SK-N-SH (cell line): Measurements from ENCODE around the gene SLBP. TPM values are rescaled to one million over a fixed set of nuclear protein-coding genes. Genes with fewer than 3 reads are reported as not detected.

ENCODE experiments used
- CTCF ChIA-PET: fragments of 300-600, 350-600 bp; formaldehyde crosslinking; extraction: SDS; loops from one replicate; lab custom pipeline; 2021; lab: Yijun Ruan, JAX
- POLR2A ChIA-PET: fragments of 350-600 bp; sonication (Branson Sonifier 250); formaldehyde crosslinking; extraction: SDS; loops from one replicate; lab custom pipeline; 2020; ENCODE audit warnings: antibody characterized with exemption, inconsistent platforms; lab: Yijun Ruan, JAX
- DNase-seq: peaks from one replicate; pipeline ENCODE4 v3.0.0; 2012
- H2AFZ ChIP-seq: fragments of 200-600 bp; sonication (generic); 2 replicates; pipeline ENCODE4 v1.8.1; 2016; ENCODE audit warnings: antibody characterized with exemption, mild to moderate bottlenecking, low read depth
- H3F3A ChIP-seq: fragments of 200-600 bp; sonication (generic); replicated peaks from 2 replicates; pipeline ENCODE3; 2016; ENCODE audit warnings: antibody characterized with exemption, mild to moderate bottlenecking; ENCODE audit not compliant: insufficient read depth
- H3K27ac ChIP-seq, 2 experiments: fragments of 200-500 bp in 1 of 2; fragments of 200-600 bp in 1 of 2; sonication (Bioruptor generic) in 1 of 2; sonication (generic), shearing (Covaris generic) in 1 of 2; 2 replicates each; pipeline versions ENCODE4 v1.5.1 to v1.6.1; 2014 to 2016; ENCODE audit warnings: low read depth in 2 of 2, inconsistent platforms in 1 of 2, low read length in 1 of 2, mild to moderate bottlenecking in 1 of 2, mixed read lengths in 1 of 2
- H3K27me3 ChIP-seq: fragments of 200-600 bp; sonication (generic), shearing (Covaris generic); 2 replicates; pipeline ENCODE4 v1.6.1; 2016; ENCODE audit warnings: mixed run types; ENCODE audit not compliant: insufficient read depth
- H3K36me3 ChIP-seq, 2 experiments: fragments of 200-500 bp in 1 of 2; fragments of 200-600 bp in 1 of 2; sonication (Bioruptor generic) in 1 of 2; sonication (generic) in 1 of 2; replicated peaks in 1 of 2; 2 replicates each; pipeline versions ENCODE3 to v1.5.1; 2014 to 2016; ENCODE audit warnings: low read length in 1 of 2, mild to moderate bottlenecking in 1 of 2; ENCODE audit not compliant: insufficient read depth in 2 of 2, control insufficient read depth in 1 of 2
- H3K4me1 ChIP-seq, 2 experiments: fragments of 200-500 bp in 1 of 2; fragments of 200-600 bp in 1 of 2; sonication (Bioruptor generic) in 1 of 2; sonication (generic), shearing (Covaris generic) in 1 of 2; 2 replicates each; pipeline versions ENCODE4 v1.5.1 to v1.6.1; 2014 to 2016; ENCODE audit warnings: low read depth in 1 of 2, low read length in 1 of 2, mixed run types in 1 of 2; ENCODE audit not compliant: insufficient read depth in 2 of 2, control insufficient read depth in 1 of 2
- H3K4me2 ChIP-seq: fragments of 200-600 bp; sonication (generic), shearing (Covaris generic); 2 replicates; pipeline ENCODE4 v1.6.1; 2017; ENCODE audit warnings: mixed run types
- H3K4me3 ChIP-seq, 2 experiments: fragments of 200-500 bp in 1 of 2; fragments of 200-600 bp in 1 of 2; sonication (Bioruptor generic) in 1 of 2; sonication (generic), shearing (Covaris generic) in 1 of 2; 2 replicates each; pipeline versions ENCODE4 v1.5.1 to v1.8.1; 2014 to 2016; ENCODE audit warnings: low read depth in 2 of 2, inconsistent platforms in 1 of 2, low read length in 1 of 2, mild to moderate bottlenecking in 1 of 2, mixed read lengths in 1 of 2, moderate library complexity in 1 of 2
- H3K79me2 ChIP-seq: fragments of 200-600 bp; sonication (generic); 2 replicates; pipeline ENCODE4 v1.8.1; 2017; ENCODE audit warnings: mild to moderate bottlenecking; ENCODE audit not compliant: insufficient read depth
- H3K9ac ChIP-seq: fragments of 200-600 bp; sonication (generic); 2 replicates; pipeline ENCODE4 v1.6.1; 2017; ENCODE audit warnings: mixed run types
- H3K9me2 ChIP-seq: fragments of 200-600 bp; sonication (generic); 2 replicates; pipeline ENCODE4 v1.6.1; 2017; ENCODE audit warnings: mixed run types
- H3K9me3 ChIP-seq: fragments of 200-600 bp; sonication (generic); 2 replicates; pipeline ENCODE4 v1.6.1; 2017; ENCODE audit warnings: mixed run types, mild to moderate bottlenecking, moderate library complexity
- H4K20me1 ChIP-seq: fragments of 200-600 bp; sonication (generic); 2 replicates; pipeline ENCODE4 v1.6.1; 2017; ENCODE audit warnings: mild to moderate bottlenecking, mixed run types; ENCODE audit not compliant: insufficient read depth
- CHD2 ChIP-seq: fragments of 150-350 bp; IDR thresholded peaks from 2 replicates; pipeline ENCODE4 v1.6.1; 2018; ENCODE audit warnings: low read length; ENCODE audit not compliant: partially characterized antibody
- ELF1 ChIP-seq: IDR thresholded peaks from 2 replicates; pipeline ENCODE4 v1.4.0; 2012
- EP300 ChIP-seq, 2 experiments: IDR thresholded peaks; 2 replicates each; pipeline versions ENCODE4 v1.4.0 to v1.6.1; 2012; ENCODE audit warnings: borderline replicate concordance in 1 of 2, low read depth in 1 of 2, low read length in 1 of 2
- FOXM1 ChIP-seq: IDR thresholded peaks from 2 replicates; pipeline ENCODE4 v1.4.0; 2012; ENCODE audit warnings: low read depth, mild to moderate bottlenecking
- GATA2 ChIP-seq: sonication (generic); formaldehyde crosslinking; IDR thresholded peaks from 2 replicates; pipeline ENCODE4 v1.5.0; 2020; ENCODE audit warnings: mild to moderate bottlenecking, missing genetic modification reagents
- IRF3 ChIP-seq: fragments of 150-350 bp; IDR thresholded peaks from 2 replicates; pipeline ENCODE4 v1.6.1; 2016; ENCODE audit warnings: mild to moderate bottlenecking, low read depth, low read length
- JUND ChIP-seq: IDR thresholded peaks from 2 replicates; pipeline ENCODE4 v1.4.0; 2012
- MEF2A ChIP-seq: IDR thresholded peaks from 2 replicates; pipeline ENCODE4 v1.4.0; 2012; ENCODE audit warnings: low read depth, borderline replicate concordance
- NFIC ChIP-seq: IDR thresholded peaks from 2 replicates; pipeline ENCODE4 v1.4.0; 2012; ENCODE audit warnings: borderline replicate concordance
- PBX3 ChIP-seq: IDR thresholded peaks from 2 replicates; pipeline ENCODE4; 2012
- POLR2AphosphoS5 ChIP-seq: IDR thresholded peaks from 2 replicates; pipeline ENCODE4 v1.6.1; 2012; ENCODE audit warnings: low read depth, low read length
- REST ChIP-seq: IDR thresholded peaks from 2 replicates; pipeline ENCODE4 v1.6.1; 2012; ENCODE audit warnings: mild to moderate bottlenecking, low read depth, low read length, moderate library complexity
- RFX5 ChIP-seq: IDR thresholded peaks from 2 replicates; pipeline ENCODE4 v1.6.1; 2012; ENCODE audit warnings: mild to moderate bottlenecking, improper control_type of control experiment, low read length
- SIN3A ChIP-seq: IDR thresholded peaks from 2 replicates; pipeline ENCODE4 v1.6.1; 2012; ENCODE audit warnings: low read depth, mild to moderate bottlenecking, low read length, moderate library complexity, borderline replicate concordance
- SMC3 ChIP-seq: IDR thresholded peaks from 2 replicates; pipeline ENCODE4 v1.6.1; 2012; ENCODE audit warnings: low read depth, low read length, improper control_type of control experiment
- TCF12 ChIP-seq: IDR thresholded peaks from 2 replicates; pipeline ENCODE4 v1.4.0; 2012
- TEAD4 ChIP-seq: IDR thresholded peaks from 2 replicates; pipeline ENCODE4 v1.4.0; 2012; ENCODE audit warnings: mild to moderate bottlenecking, borderline replicate concordance; ENCODE audit not compliant: insufficient read depth
- WGBS: methylation state at CpG from one replicate; pipeline ENCODE4 v1.1.6; 2017; ENCODE audit warnings: low lambda C conversion rate; 5-methylcytosine and 5-hydroxymethylcytosine counted together
- polyA plus RNA-seq, 3 experiments: library from polyadenylated mRNA; depleted of rRNA; stranded (reverse); fragments of >200 nt; gene quantifications; 2 replicates each; pipeline ENCODE4 v1.2.3, GENCODE V29; 2012

SLBP gene
- polyA plus RNA-seq, 1 of the 3 experiments (the other 2 are of a cell fraction) = 51.5 TPM

- Histone ChIP-seq H4K20me1 (peaks cover under 1% of the 10 kb centered on the region; the same call in 1 of the 2 replicates), H3K4me3 (peak overlapping the region; percentile 64 to 69), H3K9me2 (no peaks in the 10 kb centered on the region)
- TF ChIP-seq JUND = no peak
- TF ChIP-seq GATA2 = no peak
- no peak for TF ChIP-seq TEAD4
- TF ChIP-seq TCF12 = no peak
- no peak for TF ChIP-seq MEF2A
- TF ChIP-seq ELF1 = no peak
- TF ChIP-seq REST = no peak
- no peak for TF ChIP-seq IRF3
- TF ChIP-seq PBX3 = no peak
- no peak for TF ChIP-seq SIN3A
- TF ChIP-seq FOXM1 = no peak
- no peak for TF ChIP-seq CHD2
- TF ChIP-seq RFX5 = no peak
- TF ChIP-seq NFIC = no peak
- no peak for TF ChIP-seq SMC3
- TF ChIP-seq POLR2AphosphoS5 = no peak
- TF ChIP-seq EP300 (IDR thresholded peaks at IDR 0.05; ENCODE audit: borderline replicate concordance in 1 of 2, low read depth in 1 of 2, low read length in 1 of 2) = no peak
- TF ChIP-seq, all 33 proteins: peak for 0
- peaks cover 7 to 15% of the 10 kb centered on the region in 2 experiments for H3K36me3 ChIP-seq
- H3K79me2 ChIP-seq = peaks cover 90% of the 10 kb centered on the region
- DNase-seq = peak; percentile 36
- H3K4me2 ChIP-seq = peak overlapping the region; percentile 84
- peaks cover 9% of the 10 kb centered on the region for H3F3A ChIP-seq
- H3K27ac ChIP-seq = peak overlapping the region in 1 of 2 experiments; percentile 21; a peak in 1 of 4 replicates
- 41% methylated on average over 17 of the region's 18 CpGs for WGBS
- H2AFZ ChIP-seq = peak overlapping the region; percentile 25; the same call in 1 of the 2 replicates
- H3K27me3 ChIP-seq = no peaks in the 10 kb centered on the region
- H3K9ac ChIP-seq = peak overlapping the region; percentile 74; the same call in 1 of the 2 replicates
- peaks cover 22 to 44% of the 10 kb centered on the region in 2 experiments for H3K4me1 ChIP-seq
- ChIA-PET POLR2A (no interaction called here), CTCF (interaction anchor here (1.6 to 15.1 kb wide), 3 partner anchors 31 to 165 kb away, joined by 3 to 232 read pairs (median 3); no protein-coding TSS in a partner anchor)
- no peaks in the 10 kb centered on the region for H3K9me3 ChIP-seq
Measured at GRCh38 chr4:1722551-1723118, 10.5 kb upstream of the SLBP start.
